Measurements from ENCODE around the gene BTNL2. TPM values are rescaled to one million over a fixed set of nuclear protein-coding genes. Genes with fewer than 3 reads are reported as not detected.

BTNL2 gene
- total RNA-seq, 1 donor from 2014 or later: not detected

GRCh38 chr6:32415521-32416019 lies 8.6 kb upstream of the BTNL2 start:
- DNase-seq (ENCODE audit: low spot score): no peak

- no peak for DNase-seq (ENCODE audit: low spot score)
These were observed 6.6 kb upstream of the BTNL2 start for GRCh38 chr6:32413427-32414047.

GRCh38 chr6:32411566-32412327 lies 4.8 kb upstream of the BTNL2 start:
- no peak for DNase-seq (ENCODE audit: low spot score)

GRCh38 chr6:32410906-32411305 lies 3.9 kb upstream of the BTNL2 start:
- DNase-seq (ENCODE audit: low spot score): no peak

GRCh38 chr6:32406197-32406596 lies 784 bp downstream of the BTNL2 start:
- no peak for DNase-seq (ENCODE audit: low spot score)

DNA sequence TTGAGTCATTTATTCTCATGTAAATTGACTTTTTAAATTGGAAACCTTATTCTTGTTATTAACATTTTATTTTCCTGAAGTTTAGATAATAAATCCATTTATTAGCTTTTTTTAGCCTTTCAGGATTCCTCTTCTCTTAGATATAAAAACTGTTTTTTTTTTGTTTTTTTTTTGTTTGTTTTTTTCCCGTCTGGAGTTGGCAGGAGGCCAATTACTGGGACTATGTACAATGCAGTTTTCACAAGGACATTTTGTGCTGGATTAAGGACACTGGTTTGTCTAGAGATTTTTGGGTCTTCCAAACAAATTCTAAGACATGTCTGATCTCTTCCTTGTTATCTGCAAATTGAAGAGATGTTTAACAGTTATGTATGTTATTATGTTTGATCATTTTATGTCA lies 1.3 kb downstream of the BTNL2 start:
- DNase-seq (ENCODE audit: low spot score): no peak

- DNase-seq (ENCODE audit: low spot score): no peak
These were observed 4.2 kb downstream of the BTNL2 start for GRCh38 chr6:32402812-32403211.

- DNase-seq (ENCODE audit: low spot score): no peak
These were observed 5.6 kb downstream of the BTNL2 start for GRCh38 chr6:32401284-32401963.

DNA sequence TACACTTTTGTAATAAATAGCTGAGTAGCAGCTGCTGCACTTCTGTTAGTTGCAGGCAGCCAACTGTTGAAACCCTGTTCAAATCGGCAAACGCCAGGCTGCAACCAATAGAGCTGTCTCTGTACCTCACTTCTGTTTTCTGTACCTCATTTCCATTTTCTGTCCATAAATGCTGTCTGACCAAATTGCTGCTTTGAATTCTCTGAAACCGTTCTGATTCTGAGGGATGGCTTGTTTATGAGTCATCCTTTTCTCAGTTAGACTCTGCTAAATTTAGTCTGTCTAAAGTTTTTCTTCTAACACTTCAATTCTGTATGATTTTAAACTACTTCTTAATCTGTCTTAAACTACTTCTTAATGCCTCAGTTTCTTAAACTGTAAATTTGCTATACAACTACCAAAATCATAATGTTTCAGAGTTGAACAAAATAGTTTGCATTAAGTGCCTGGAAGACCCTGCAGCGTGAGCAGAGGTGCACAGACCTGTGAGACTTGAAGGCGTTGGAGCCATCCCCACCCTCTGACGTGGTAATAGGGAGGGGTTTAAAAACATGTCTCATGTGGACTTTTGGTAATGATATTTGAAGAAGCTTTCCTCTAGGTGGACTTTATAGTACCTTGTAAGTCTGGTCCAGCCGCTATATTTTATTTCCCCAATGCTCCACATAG lies 9.6 kb downstream of the BTNL2 start:
- no peak for DNase-seq (ENCODE audit: low spot score)

GRCh38 chr6:32396028-32396427 lies 11.0 kb downstream of the BTNL2 start:
- DNase-seq (ENCODE audit: low spot score): no peak

DNA sequence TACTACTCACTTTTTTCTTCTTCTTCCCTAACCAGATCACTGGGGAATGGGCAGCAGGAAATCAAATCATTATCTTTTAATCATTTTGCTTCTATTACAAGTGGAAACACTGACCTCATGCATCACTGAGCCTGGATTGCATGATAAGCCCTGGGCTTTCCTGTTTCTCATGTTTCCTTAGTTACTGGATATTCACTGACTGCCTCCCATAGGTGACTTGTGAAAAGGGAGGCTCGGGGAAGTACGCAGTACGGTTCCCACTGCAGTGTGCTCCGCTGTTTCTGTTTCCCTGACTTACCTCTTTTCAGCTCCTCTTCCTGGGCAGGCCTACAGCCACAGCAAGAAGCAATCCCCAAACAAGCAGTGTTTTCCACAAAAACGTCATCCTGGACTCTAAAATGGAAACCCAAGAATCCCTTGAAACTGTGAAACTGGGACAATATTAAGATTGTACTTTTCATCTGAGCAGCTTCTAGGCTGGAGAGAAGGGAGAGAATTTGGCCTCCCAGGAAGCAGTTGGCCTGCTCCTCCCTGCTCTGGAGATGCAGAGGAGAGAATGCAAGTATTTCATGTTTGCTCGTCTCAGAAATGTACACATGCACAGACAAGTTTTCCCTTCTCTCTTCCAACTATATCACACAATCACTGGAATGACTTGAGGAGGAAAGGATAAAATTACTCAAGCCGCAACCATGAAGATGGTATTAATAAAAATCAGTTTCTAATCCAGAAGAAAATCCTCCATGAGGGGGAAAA lies 13.1 kb downstream of the BTNL2 start:
- no peak for DNase-seq (ENCODE audit: low spot score)

GRCh38 chr6:32391505-32391904 lies 15.5 kb downstream of the BTNL2 start:
- DNase-seq (ENCODE audit: low spot score): no peak

DNA sequence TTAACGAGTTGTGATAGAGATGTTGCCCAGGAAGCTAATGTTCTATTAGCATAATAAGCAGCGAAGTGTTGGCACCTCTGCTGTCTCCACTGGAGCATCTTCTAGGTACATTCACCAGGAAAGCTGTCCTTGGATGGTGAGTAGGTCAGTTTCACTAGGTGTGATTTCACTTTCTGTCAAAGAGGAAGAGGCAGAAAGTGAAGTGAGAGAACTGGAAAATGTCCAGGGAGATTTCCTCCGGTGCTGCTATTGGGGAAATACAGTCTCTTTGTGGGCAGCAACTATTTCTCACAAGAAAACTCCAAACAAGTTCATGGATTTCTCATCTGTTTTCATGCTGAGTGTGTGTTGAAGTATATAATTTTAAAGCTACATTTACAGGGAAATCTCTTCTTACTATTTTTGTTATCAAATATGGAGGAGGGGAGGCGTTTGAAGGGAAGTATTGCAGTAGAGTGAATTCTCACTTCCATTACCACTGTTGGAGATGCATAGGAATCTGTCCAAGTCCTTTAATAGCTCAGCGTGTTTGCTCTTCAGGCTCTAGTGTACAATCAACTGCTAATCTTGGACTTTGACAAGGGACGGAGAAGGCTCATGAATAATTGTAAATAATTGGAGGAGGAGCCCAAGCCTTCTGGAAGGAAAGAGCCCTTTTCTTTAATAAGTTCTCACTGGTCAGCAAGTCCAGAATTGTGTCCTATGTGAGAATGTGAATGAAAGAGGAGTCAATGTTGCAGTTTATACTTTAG lies 19.2 kb downstream of the BTNL2 start:
- no peak for DNase-seq (ENCODE audit: low spot score)

DNA sequence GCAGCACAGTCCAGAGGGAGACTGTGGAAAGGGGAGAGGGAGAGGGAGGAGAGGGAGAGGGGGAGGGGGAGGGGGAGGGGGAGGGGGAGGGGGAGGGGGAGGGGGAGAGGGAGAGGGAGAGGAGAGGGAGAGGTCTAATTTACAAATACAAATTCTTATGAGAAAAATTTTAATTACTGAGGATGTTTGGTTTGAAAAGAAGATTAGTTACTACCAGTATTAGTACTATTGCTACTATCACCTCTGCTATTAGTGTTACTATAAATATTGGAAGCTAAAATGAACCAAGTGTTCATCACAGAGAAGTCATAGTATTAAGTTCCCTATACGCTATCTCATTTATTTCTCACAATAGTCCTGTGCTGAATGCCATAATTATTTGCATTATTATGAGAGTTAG lies 20.9 kb downstream of the BTNL2 start:
- no peak for DNase-seq (ENCODE audit: low spot score)

DNA sequence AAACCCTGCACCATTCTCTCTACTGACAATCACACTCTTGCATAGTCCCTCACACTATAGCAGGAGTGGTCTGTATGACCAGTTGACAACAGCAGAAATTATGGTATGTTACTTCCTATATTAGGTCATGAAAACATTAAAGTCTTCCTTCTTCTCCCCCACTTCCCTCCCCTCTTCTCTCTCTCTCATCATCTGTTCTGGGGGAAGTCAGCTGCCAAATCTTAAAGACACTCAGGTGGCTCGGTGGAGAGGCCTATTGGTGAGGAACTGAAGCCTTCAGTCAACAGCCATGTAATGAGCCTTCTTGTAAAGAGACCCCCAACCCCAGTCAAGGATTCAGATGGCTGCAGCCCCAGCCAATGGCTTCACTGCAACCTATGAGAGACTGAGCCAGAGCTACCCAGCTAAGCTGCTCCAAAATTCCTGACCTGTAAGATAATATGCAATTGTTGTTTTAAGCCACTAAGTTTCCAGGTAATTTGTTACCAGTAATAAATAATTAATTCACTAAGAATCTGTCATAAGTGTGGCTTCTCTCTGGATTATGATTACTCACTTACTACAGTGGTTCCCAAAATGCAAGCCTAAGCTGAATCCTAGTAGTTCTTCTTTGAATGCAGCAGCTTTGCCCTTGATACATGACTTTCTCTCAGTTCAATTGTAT lies 24.1 kb downstream of the BTNL2 start:
- DNase-seq (ENCODE audit: low spot score): no peak

DNA sequence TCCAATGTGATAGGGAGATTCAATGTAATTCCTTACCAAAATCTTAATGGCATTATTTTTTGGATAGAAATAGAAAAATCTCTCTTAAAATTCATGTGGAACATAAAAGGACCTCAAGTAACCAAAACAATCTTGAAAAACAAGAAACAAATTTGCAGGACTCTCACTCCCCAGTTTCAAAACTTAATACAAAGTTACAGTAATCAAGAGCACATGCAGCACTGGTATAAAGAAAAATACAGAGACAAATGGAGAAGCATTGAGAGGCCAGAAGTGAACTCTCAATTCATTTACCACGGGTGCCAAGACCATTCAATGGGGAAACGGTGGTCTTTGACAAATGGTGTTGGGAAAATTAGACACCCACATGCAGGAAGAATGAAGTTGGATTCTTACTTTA lies 27.4 kb downstream of the BTNL2 start:
- no peak for DNase-seq (ENCODE audit: low spot score)

DNA sequence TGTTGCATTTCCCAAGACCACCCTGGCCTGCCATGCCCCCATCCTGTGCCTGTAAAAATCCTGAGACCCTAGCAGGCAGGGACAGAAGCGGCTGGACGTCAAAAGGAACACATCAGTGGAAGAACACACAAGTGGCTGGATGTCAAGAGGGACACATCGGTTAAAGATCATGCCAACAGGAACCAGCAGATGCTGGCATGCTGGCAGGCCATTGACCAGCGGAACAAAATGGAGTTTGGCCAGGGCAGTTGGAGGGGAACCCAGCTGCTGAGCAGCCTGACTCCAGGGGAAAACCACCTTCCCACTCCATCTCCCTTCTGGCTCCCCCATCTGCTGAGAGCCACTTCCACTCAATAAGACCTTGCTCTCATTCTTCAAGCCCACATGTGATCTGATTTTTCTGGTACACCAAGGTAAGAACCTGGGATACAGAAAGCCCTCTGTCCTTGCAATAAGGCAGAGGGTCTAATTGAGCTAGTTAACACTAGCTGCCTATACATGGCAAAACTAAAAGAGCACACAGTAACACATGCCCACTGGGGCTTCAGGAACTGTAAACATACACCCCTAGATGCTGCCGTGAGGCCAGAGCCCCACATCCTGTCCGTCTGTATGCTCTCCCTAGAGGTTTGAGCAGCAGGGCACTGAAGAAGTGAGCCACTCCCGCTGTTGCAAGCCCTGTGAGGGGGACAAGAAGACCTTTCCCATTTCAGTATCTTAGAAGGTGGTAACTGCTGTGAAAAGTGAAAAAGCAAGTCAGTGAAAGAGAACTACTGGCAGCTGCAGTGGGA lies 31.0 kb downstream of the BTNL2 start:
- DNase-seq (ENCODE audit: low spot score): no peak

DNA sequence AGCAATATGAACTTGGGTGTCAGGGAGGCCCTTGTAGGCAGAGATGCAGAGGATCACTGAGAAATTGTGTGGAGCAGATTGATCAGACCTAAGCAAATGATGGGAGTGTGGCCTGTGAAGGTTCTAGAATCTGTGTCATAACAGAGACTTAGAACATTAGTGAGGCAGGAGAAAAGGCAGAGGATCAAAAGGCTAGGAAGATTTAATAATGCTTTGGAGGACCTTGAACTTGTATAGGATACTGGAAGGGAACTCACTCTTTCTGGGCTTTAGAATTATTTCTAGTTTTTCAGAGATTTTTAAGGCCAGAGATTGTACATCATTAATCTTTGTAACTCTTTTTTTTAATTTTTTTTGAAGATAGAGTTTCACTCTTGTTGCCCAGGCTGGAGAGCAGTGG lies 35.2 kb downstream of the BTNL2 start, which contains the start of gene TSBP1:
Gene TSBP1 (minus strand): TSS at position 101 of the 400 bp plus-strand sequence. CDS start 197 bp downstream, outside the sequence.
- DNase-seq (ENCODE audit: low spot score): no peak

- DNase-seq (ENCODE audit: low spot score): no peak
These were observed 35.8 kb downstream of the BTNL2 start for GRCh38 chr6:32371229-32371628.

Data from mesenteric fat pad (tissue), 1 donor.